HepG2 (cell line): Measurements from ENCODE around the gene NDUFB5. TPM values are rescaled to one million over a fixed set of nuclear protein-coding genes. Genes with fewer than 3 reads are reported as not detected.

Experiments used
- CBX2 ChIP-seq, 2 experiments: fragments of 200-600 bp in 1 of 2; sonication (generic); formaldehyde crosslinking in 1 of 2; IDR thresholded peaks; 2 replicates each; pipeline versions ENCODE4 v1.7.0 to v1.8.1; 2018 to 2022; ENCODE audit warnings: low read depth in 2 of 2, low read length in 1 of 2, mild to moderate bottlenecking in 1 of 2, missing genetic modification reagents in 1 of 2
- HOXA7 ChIP-seq: sonication (generic); formaldehyde crosslinking; IDR thresholded peaks from 2 replicates; pipeline ENCODE4 v1.8.1; 2022; ENCODE audit warnings: mild to moderate bottlenecking, missing genetic modification reagents, moderate library complexity
- NFAT5 ChIP-seq: sonication (generic); formaldehyde crosslinking; IDR thresholded peaks from 2 replicates; pipeline ENCODE4 v1.4.0; 2020; ENCODE audit warnings: missing genetic modification reagents
- ONECUT2 ChIP-seq: sonication (generic); formaldehyde crosslinking; IDR thresholded peaks from 2 replicates; pipeline ENCODE4 v1.4.0; 2020; ENCODE audit warnings: missing genetic modification reagents
- SOX13 ChIP-seq, 3 experiments: fragments of 450-650 bp in 1 of 3; sonication (generic) in 1 of 3; formaldehyde crosslinking in 1 of 3; IDR thresholded peaks in 2 of 3; conservative IDR thresholded peaks in 1 of 3; 2 replicates each; pipeline versions ENCODE4 v1.5.0 to v1.6.1; 2016 to 2020; ENCODE audit warnings: antibody characterized with exemption in 1 of 3, mild to moderate bottlenecking in 1 of 3, missing compliant biosample characterization in 1 of 3, missing genetic modification reagents in 1 of 3, moderate library complexity in 1 of 3
- ZNF75D ChIP-seq: sonication (generic); formaldehyde crosslinking; IDR thresholded peaks from 2 replicates; pipeline ENCODE4 v1.8.1; 2023; ENCODE audit warnings: missing genetic modification reagents, mild to moderate bottlenecking, borderline replicate concordance
- polyA plus RNA-seq, 8 experiments: library from polyadenylated mRNA; depleted of rRNA in 3 of 8; stranded (reverse) in 7 of 8; unstranded in 1 of 8; fragments of >200 nt; fragmentation: Illumina TruSeq in 4 of 8; extraction: Trizol in 4 of 8; gene quantifications; 2 replicates each; pipeline versions ENCODE4 v1.2.1 to v1.2.3, GENCODE V29; 2011 to 2016; ENCODE audit warnings: low read depth in 4 of 8, missing spikeins in 1 of 8, mixed read lengths in 1 of 8; ENCODE audit not compliant: insufficient read depth in 1 of 8
- total RNA-seq, 5 experiments: library from RNA; depleted of rRNA; stranded (reverse); fragments of >200 nt; fragmentation: Illumina TruSeq; extraction: Trizol; gene quantifications; 2 replicates each; pipeline ENCODE4 v1.2.3, GENCODE V29; 2016; ENCODE audit warnings: low read depth in 1 of 5

NDUFB5 gene
- total and polyA plus RNA-seq, 2 of the 13 experiments (the other 11 are each of a cell fraction or from before 2014, with no cell fraction given): 43.3 to 120 TPM

- TF ChIP-seq HOXA7 (CRISPR knock-in tag) (no peak), ONECUT2 (CRISPR knock-in tag) (no peak), ZNF75D (CRISPR knock-in tag) (no peak), SOX13 (IDR thresholded peaks at IDR 0.05) (no peak), SOX13 (CRISPR knock-in tag; conservative IDR thresholded peaks at IDR 0.05 in 1 of 2, IDR thresholded peaks at IDR 0.05 in 1 of 2) (no peak), NFAT5 (CRISPR knock-in tag) (no peak), CBX2 (IDR thresholded peaks at IDR 0.05; ENCODE audit: low read depth, low read length) (no peak), CBX2 (CRISPR knock-in tag; IDR thresholded peaks at IDR 0.05; ENCODE audit: low read depth) (no peak)
Observed at GRCh38 chr3:179606534-179607085, 2.0 kb downstream of the NDUFB5 start (continued).
